ENCODE data around the gene ELL. TPM values are rescaled to one million over a fixed set of nuclear protein-coding genes. Genes with fewer than 3 reads are reported as not detected.

The ELL gene
- total RNA-seq, 1 experiment from 2014 or later: 22.9 TPM

DNA sequence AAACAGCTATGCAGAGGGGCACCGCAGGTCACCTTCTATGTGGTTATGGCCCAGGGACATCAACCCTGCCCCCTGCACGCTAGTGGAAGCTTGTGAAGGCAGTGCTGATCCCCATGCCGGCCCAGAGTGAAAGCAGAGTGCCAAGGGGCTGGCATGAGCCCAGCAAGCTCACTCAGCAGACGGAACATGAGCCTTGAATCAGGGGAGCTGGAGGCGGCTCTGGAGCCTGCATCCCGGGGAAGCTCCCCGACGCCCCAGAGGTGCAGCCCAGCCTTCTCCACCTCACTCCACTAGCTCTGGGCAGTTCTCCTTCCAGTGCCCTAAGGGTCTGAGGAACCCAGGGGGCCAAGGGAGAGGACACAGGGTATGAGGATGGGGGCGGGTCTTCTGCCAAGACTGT lies 64.9 kb downstream of the ELL start:
- POLR2A ChIA-PET: no interaction called here

More for the DNA sequence above, 64.9 kb downstream of the ELL start:
- H3K9me2 ChIP-seq (ENCODE audit: insufficient read depth): no peaks in the 10 kb centered on the region
- no peaks in the 10 kb centered on the region for H3K27me3 ChIP-seq (ENCODE audit: insufficient read depth, low read length)
- no peak overlapping the region for H3K27ac ChIP-seq (ENCODE audit: low read depth, low read length)
- H2AFZ ChIP-seq (ENCODE audit: low read depth, low read length, poor library complexity, severe bottlenecking): no peak overlapping the region
- no TSS peak for BruUV-seq (replicated peaks)
- no peak overlapping the region for H3K4me3 ChIP-seq (replicated peaks in 1 of 2; ENCODE audit: low read depth in 1 of 2, low read length in 2 of 2)
- peaks cover 15 to 19% of the 10 kb centered on the region in 2 experiments for H3K4me1 ChIP-seq (ENCODE audit: control insufficient read depth in 1 of 2, insufficient read depth in 2 of 2, low read length in 2 of 2)
- ChIA-PET RAD21 (ENCODE audit: low non-redundant PET in 1 of 2, low total read pairs in 2 of 2, uncharacterized antibody in 2 of 2, unreplicated experiment in 2 of 2) (no interaction called here), CTCF (no interaction called here)
- H3K36me3 ChIP-seq (ENCODE audit: control insufficient read depth in 1 of 2, insufficient read depth in 2 of 2, low read length in 2 of 2): peaks cover 10 to 20% of the 10 kb centered on the region in 2 experiments; a peak in 3 of 4 replicates
- H3K4me2 ChIP-seq (ENCODE audit: low read length): no peak overlapping the region
- H3K9ac ChIP-seq (ENCODE audit: low read length): no peak overlapping the region
- DNase-seq (ENCODE audit: low read depth, low spot score) (no peak), ATAC-seq (no peak)
- no peaks in the 10 kb centered on the region for H3K9me3 ChIP-seq (ENCODE audit: control insufficient read depth in 1 of 2, insufficient read depth in 1 of 2, low read depth in 1 of 2, low read length in 2 of 2)
- no peaks in the 10 kb centered on the region for H3K79me2 ChIP-seq (ENCODE audit: insufficient read depth, low read length)
- no peak for TF ChIP-seq RAD21 (IDR thresholded peaks at IDR 0.05; ENCODE audit: low read depth)
- TF ChIP-seq EGR1 (IDR thresholded peaks at IDR 0.05; ENCODE audit: low read depth): no peak
- no peak for TF ChIP-seq JUND (IDR thresholded peaks at IDR 0.05)
- TF ChIP-seq EZH2phosphoT487 (IDR thresholded peaks at IDR 0.05; ENCODE audit: borderline replicate concordance): no peak
- no peak for TF ChIP-seq SP1 (IDR thresholded peaks at IDR 0.05; ENCODE audit: low read depth)
- no peak for TF ChIP-seq SRF (IDR thresholded peaks at IDR 0.05; ENCODE audit: low read depth)
- TF ChIP-seq YY1 (IDR thresholded peaks at IDR 0.05; ENCODE audit: extremely low read depth, insufficient replicate concordance, low read depth, low read length): no peak
- TF ChIP-seq SIN3A (IDR thresholded peaks at IDR 0.05; ENCODE audit: low read depth): no peak
- TF ChIP-seq REST (IDR thresholded peaks at IDR 0.05; ENCODE audit: low read depth): no peak
- TF ChIP-seq POLR2A (IDR thresholded peaks at IDR 0.05; ENCODE audit: borderline replicate concordance, extremely low read depth, insufficient read depth, insufficient read length): no peak
- TF ChIP-seq, protein P1, sequence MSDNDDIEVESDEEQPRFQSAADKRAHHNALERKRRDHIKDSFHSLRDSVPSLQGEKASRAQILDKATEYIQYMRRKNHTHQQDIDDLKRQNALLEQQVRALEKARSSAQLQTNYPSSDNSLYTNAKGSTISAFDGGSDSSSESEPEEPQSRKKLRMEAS (IDR thresholded peaks at IDR 0.05): no peak
- no peak for TF ChIP-seq TCF7L2 (IDR thresholded peaks at IDR 0.05; ENCODE audit: borderline replicate concordance, extremely low read depth, insufficient read depth, insufficient read length)
- no peak for TF ChIP-seq ELF1 (IDR thresholded peaks at IDR 0.05; ENCODE audit: borderline replicate concordance, low read depth)
- TF ChIP-seq, protein P2, sequence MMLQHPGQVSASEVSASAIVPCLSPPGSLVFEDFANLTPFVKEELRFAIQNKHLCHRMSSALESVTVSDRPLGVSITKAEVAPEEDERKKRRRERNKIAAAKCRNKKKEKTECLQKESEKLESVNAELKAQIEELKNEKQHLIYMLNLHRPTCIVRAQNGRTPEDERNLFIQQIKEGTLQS (IDR thresholded peaks at IDR 0.05): no peak
- TF ChIP-seq POLR2AphosphoS5 (IDR thresholded peaks at IDR 0.05; ENCODE audit: low read depth, low read length): no peak
- no peak for TF ChIP-seq FOSL1 (IDR thresholded peaks at IDR 0.05; ENCODE audit: low read depth)
- TF ChIP-seq ZNF274 (IDR thresholded peaks at IDR 0.05; ENCODE audit: low read depth, low read length): no peak
- no peak for TF ChIP-seq CEBPB (IDR thresholded peaks at IDR 0.05; ENCODE audit: low read depth)
- no peak for TF ChIP-seq ZBTB33 (IDR thresholded peaks at IDR 0.05; ENCODE audit: extremely low read depth, insufficient replicate concordance, low read length)
- intact Hi-C loops (cut with micrococcal nuclease): no loop called here
- no peaks in the 10 kb centered on the region for H4K20me1 ChIP-seq (ENCODE audit: insufficient read depth)
